GM15510 (cell line): ENCODE measurements around the gene FOXE1.

Experiments
- POLR2A ChIP-seq: IDR thresholded peaks from 3 replicates; pipeline ENCODE4 v1.6.1; 2011; ENCODE audit warnings: borderline replicate concordance; ENCODE audit not compliant: insufficient read length; ENCODE audit errors: extremely low read depth

FOXE1 gene

DNA sequence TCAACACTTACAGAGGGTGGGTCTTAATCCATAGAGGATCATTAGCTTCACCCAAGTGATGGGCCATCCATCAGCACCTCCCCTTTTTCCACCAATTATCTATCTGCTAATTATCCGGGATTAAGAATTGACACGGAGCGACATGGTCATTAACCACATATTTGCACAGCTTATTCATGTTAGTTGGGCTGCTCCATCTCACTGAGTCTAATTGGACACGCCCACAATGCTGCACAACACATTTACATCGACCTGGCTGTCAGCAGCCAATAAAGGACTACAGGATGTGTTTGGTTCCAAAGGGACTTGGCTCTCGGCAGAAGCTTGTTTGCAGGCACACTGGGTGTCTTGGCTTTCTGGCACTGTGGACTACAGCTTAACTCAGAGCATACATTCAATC, 21.6 kb downstream of the FOXE1 start:
- TF ChIP-seq POLR2A, result no peak

DNA sequence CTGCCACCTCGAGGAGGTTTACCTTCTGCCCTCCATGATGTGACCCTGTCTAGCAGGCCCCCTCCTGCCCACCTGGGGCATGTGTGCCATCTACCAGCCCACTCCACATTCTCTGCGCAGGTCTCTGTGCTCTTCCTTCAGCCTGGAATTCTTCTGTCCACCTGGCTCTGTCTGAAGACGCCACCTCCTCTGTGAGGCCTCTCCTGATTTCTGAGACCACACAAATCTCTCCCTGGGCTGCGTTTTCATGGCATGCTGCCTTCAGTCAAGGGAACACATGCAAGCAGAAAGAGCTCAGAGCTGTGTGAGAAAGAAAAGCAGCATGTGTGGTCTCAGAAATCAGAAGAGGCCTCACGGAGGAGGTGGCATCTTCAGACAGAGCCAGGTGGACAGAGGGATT, 22.1 kb downstream of the FOXE1 start:
- TF ChIP-seq POLR2A, result no peak

DNA sequence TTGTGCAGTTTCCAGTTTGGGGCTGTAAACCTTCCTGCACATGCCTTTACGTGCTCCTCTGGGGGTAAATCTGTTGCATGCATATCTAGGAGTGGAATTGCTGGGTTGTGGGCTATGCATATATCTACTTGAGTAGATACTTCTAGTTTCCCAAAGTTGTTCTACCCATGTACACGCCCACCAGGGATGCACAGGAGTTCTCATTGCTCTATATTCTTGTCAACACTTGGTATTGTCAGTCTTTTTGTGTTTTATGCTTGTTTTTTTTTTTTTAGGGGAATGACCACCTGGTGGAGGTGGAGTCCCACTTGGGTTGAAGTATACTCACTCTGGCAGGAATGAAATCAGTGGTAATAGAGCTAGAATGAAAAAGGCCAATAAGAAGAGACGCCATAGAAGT, 23.0 kb downstream of the FOXE1 start:
- TF ChIP-seq POLR2A, result no peak

DNA sequence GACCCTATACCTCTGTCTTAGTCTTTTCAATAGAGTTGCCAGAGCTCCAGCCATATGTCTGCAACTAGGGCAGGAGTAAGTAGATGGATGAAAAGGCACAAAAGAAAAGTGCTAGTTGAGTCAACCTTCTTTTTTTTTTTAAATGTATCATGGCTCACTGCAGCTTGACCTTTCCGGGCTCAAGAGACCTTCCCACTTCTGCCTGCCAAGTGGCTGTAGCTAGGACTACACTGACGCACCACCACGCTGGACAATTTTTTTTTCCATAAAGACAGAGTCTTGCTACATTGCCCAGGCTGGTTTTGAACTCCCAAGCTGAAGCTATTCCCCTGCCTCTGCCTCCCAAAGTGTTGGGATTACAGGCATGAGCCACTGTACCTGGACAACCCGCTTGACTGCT, 27.3 kb downstream of the FOXE1 start:
- TF ChIP-seq POLR2A, result no peak

DNA sequence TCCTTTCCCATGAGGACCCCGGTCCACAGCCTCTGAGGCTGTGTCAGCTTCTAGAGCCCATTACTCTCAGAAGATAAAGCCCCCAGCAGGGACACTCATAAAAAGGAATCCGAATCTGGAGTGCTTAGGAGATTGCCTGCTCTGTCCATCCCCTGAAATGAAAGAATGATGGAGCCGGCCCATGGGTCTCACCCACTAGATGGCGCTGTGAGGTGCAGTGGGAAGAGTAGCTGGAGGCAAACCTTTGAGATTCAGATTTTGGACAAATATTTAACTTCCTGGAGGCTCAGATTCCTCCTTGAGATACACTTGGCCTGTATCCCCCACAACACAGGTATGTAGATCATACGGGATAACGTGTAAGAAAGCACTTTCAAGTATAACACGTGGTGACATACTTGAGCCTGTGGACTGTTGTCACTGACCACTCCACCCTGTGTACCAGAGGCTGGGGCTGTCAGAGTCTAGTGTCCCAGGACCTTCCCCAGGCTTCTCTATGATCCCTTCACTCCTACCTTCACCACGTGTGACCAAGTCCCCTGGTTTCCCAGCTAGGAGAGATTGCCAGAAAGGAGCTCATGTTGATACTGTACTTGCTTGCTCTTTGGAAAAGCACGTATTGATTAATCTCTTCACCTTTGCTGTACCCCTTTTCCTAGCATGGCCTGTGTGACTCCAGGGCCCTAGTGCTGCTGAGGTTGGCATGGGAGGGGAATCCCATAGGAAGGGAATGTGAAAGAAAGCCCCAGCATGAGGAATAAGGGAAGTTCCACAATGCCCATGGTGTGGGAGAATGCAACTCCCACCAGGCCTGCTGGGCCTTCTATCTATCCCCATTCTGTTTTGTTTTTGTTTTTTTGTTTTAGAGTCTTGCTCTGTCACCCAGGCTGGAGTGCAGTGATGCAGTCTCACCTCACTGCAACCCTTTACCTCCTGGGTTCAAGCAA, 37.2 kb downstream of the FOXE1 start:
- no peak for TF ChIP-seq POLR2A

DNA sequence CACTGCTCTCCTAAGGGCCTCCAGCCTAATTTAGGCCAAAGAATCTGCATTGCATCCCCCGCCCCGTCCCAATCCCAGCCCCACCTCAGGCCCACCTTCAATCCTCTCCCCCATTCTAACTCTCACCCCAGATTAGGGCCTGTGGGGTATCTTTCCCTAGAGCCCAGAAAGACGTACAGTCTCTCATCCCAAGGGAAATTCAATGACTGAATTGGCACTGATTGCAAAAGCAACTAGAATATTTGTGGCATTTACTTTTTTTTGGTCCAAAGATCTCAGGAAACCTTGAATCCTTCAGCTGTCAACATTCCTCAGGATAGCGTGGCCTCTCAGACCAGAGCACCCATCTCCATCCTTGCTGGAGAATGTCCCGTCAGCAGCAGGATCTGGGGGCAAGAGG, 38.7 kb downstream of the FOXE1 start:
- no peak for TF ChIP-seq POLR2A

DNA sequence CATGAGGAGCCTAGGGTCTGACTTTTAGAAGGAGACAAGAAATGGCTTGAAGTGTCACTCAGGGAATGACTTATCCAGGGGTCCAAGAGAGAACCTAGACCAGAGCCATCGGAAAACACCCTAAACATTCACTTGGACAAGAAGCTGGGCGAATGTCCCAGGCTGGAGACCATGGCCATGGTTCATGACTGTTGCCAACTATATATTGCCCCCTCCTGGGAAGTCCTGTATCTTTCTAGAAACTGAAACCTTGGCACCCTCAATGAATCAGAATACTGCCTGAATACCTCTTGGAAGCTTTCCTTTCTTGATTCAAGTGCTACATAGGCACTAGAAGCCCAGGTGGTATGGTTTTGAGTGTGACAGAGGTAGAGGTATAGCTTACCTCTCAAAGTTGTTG, 39.4 kb downstream of the FOXE1 start:
- no peak for TF ChIP-seq POLR2A

DNA sequence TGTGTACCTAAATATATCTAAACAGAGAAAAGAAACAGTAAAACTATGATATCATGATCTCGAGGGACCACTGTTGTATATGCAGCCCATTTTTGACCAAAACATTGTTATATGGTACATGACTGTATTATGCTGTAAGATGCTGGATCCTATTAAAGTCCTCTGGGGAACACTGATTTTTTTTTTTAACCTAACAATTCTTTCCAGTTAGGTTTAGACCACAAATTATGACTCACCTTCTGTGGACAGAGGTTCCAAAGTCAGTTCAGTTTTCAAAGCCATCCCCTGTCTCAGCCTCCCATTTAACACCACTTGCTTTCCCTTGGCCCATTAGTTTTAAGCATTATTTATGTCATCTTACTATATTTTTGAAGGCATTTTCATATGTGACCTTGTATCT, 42.2 kb downstream of the FOXE1 start:
- no peak for TF ChIP-seq POLR2A

DNA sequence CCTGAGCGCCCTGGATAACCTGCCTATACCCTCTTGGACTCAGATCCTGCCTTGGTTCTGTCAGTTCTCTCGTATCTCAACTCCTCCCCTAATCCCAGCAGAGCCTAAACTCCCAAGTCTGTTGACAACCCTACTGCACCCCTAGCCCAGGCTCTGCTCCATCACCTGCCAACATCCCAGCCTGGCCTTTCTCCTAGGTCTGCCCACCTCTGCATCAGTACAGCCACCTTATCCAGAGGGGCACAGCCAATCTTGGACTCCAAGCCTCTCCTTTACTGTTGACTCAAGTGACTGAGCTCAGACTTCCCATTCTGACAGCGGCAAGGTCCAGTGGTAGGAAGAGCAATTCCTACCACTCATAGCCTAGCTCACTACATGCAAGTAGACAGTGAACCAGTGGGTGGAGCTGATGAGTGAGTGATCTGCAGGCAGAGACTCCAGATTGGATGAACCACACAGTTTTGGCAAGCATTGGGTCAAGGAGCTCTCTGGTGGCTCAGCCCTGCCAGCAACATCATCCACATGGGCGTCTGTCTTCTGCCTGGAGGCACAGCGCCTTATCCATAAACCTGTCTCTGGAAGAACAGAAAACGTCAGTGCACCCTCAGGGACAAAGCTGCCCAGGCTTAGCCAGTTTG, 42.8 kb downstream of the FOXE1 start:
- no peak for TF ChIP-seq POLR2A

DNA sequence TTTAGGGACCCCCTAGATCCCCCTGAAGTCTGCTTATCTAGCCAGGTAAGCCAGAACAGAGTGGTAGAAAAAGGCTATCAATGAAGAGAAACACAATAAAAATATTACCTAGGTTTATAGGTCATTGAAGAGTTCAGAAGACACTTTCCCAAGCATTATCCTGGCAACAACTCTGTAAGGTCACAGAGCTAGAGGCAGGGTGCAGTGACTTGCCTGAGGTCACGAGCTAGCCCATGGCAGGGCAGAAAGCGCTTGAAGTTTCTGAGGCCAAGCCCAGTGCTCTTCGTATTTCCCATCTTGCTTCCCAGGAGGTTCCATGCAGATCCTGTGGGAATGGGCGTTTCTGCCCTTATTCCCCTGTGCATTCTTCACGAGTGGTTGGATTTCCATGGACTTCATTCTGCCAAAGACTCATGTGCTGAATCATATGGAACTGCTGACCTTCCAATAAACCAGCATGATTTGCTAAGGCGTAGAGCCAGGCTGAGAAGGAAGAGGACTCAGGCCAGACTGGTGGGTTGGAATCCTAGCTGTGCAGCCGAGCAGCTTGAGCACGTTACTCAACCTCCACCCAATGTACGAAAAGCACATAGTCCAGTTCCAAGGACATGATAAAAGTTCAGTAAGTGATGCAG, 47.2 kb downstream of the FOXE1 start:
- no peak for TF ChIP-seq POLR2A

DNA sequence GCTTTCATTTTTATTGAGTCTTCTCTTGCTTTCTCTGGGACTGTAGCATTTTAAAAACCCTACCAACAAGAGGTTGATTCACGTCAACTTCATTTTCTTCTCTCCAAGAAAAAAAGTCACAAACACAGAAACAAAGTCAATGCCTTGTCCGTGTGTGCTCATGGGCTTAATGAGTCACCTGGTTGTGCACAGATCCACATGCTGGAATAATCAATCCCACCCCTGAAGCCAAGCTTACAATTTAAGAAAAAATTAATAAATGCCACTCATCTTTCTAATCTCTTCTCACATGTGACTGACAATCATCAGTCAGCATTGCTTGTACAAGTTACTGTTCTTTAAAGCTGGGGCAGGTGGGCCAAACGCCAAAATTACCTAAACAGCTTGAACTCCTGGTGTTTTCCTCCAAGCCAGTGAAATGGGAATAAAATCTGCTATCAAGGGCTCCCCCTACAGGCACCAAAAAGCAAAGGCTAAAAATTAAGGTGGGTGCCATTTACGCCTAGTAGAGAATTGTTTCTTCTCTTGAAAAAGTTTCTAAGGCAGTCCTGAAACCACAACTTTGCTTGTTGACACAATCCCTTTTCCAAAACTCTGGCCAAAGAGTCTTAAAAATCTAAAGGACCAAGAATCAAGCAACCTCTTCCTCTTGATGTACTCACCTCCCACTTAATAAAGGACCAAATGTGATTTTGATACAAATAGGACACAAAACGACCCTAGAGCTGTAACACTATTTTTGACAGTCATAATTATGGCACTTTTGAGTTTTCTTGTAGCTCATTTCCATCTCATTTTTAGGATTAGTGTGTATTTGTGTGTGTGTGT, 47.9 kb downstream of the FOXE1 start:
- no peak for TF ChIP-seq POLR2A

DNA sequence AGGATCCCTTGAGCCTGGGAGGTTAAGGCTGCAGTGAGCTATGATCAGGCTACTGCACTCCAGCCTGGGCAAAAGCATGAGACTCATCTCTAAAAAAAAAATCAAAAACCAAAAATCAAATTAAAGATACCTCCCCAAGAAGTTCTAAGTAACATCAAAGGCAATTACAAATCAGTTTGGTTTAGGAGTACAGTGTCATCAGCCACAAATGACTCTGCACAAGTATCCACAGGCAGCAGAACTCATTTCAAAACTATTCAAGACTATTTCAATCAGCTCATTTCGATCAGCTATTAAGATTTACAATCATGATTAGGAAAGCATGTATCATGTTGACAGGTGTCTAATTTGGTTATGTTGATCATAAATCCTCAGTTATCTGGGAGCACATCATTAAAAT, 50.2 kb downstream of the FOXE1 start:
- TF ChIP-seq POLR2A, result no peak

DNA sequence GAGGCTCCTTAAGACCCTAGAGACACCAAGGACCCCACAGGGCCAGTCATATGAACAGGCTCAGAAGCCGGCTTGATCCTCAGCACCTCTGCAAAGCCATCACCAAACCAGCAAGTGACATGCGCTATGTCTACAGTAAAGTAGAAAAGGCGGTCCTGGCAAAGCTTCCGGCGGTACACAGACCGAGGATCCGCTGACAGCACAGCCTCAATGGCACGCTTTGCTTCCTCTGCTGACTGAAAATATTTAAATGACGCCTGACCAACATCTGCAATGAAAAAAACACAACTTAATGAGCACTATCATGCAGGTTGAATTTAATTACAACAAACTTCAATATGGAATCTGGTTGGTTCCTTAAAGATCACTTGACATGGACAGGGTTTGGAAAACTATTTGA, 51.7 kb downstream of the FOXE1 start:
- no peak for TF ChIP-seq POLR2A

DNA sequence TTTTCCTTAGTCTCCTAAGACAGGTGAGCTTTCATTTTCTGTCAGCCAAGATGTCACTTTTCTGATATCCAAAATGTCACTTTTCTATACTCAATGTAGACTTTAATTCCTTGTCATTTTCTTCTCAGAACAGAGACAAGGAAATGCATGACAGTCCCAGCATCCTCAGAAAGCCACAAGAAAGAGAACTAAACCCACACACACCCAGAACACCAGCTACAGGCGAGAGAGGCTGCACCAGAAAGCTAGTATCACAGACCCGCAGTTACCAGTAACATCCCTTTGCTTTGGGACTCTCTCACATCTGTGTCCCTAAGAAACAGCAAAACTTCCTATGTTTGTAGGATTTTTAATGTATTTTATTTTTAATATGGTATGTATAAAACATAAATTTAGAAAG, 52.2 kb downstream of the FOXE1 start:
- no peak for TF ChIP-seq POLR2A
